ENCODE results near the gene FMNL2. TPM values are rescaled to one million over a fixed set of nuclear protein-coding genes. Genes with fewer than 3 reads are reported as not detected.

The FMNL2 gene
- total RNA-seq, 1 donor from 2014 or later = 5.5 TPM

GRCh38 chr2:152583512-152584229 is 248.7 kb downstream of the FMNL2 start:
- Histone ChIP-seq H3K27me3 (ENCODE audit: low read depth) (no peaks in the 10 kb centered on the region), H3K9me3 (replicated peaks) (no peaks in the 10 kb centered on the region), H3K4me3 (no peak overlapping the region), H3K36me3 (peaks cover 4% of the 10 kb centered on the region), H3K27ac (replicated peaks) (no peak overlapping the region), H3K4me1 (peaks cover 16% of the 10 kb centered on the region)
- no peak for DNase-seq
- TF ChIP-seq CTCF (IDR thresholded peaks at IDR 0.05; ENCODE audit: borderline replicate concordance) = no peak
- intact Hi-C loops (cut with micrococcal nuclease) = no loop called here

- Histone ChIP-seq H3K4me3 (no peak overlapping the region), H3K4me1 (peaks cover 16% of the 10 kb centered on the region), H3K9me3 (replicated peaks) (no peaks in the 10 kb centered on the region), H3K36me3 (peaks cover 4% of the 10 kb centered on the region), H3K27ac (replicated peaks) (no peak overlapping the region), H3K27me3 (ENCODE audit: low read depth) (no peaks in the 10 kb centered on the region)
- intact Hi-C loops (cut with micrococcal nuclease) = no loop called here
- no peak for DNase-seq
- TF ChIP-seq CTCF (IDR thresholded peaks at IDR 0.05; ENCODE audit: borderline replicate concordance) = no peak
These were observed 249.3 kb downstream of the FMNL2 start for GRCh38 chr2:152584301-152584700.

GRCh38 chr2:152585830-152586484 is 251.0 kb downstream of the FMNL2 start:
- Histone ChIP-seq H3K4me1 (peaks cover 16% of the 10 kb centered on the region), H3K36me3 (peaks cover 4% of the 10 kb centered on the region), H3K27ac (replicated peaks) (no peak overlapping the region), H3K9me3 (replicated peaks) (no peaks in the 10 kb centered on the region), H3K4me3 (no peak overlapping the region), H3K27me3 (ENCODE audit: low read depth) (no peaks in the 10 kb centered on the region)
- no peak for DNase-seq
- intact Hi-C loops (cut with micrococcal nuclease) = no loop called here
- no peak for TF ChIP-seq CTCF (IDR thresholded peaks at IDR 0.05; ENCODE audit: borderline replicate concordance)

GRCh38 chr2:152587187-152587947 is 252.4 kb downstream of the FMNL2 start:
- TF ChIP-seq CTCF (IDR thresholded peaks at IDR 0.05; ENCODE audit: borderline replicate concordance) = no peak
- DNase-seq = no peak
- Histone ChIP-seq H3K9me3 (replicated peaks) (no peaks in the 10 kb centered on the region), H3K27me3 (ENCODE audit: low read depth) (no peaks in the 10 kb centered on the region), H3K4me3 (no peak overlapping the region), H3K36me3 (no peaks in the 10 kb centered on the region), H3K4me1 (peaks cover 16% of the 10 kb centered on the region), H3K27ac (replicated peaks) (no peak overlapping the region)
- intact Hi-C loops (cut with micrococcal nuclease) = no loop called here

- no peak overlapping the region for H3K27ac ChIP-seq (replicated peaks)
- TF ChIP-seq CTCF (IDR thresholded peaks at IDR 0.05; ENCODE audit: borderline replicate concordance) = no peak
- intact Hi-C loops (cut with micrococcal nuclease) = no loop called here
These were observed 254.0 kb downstream of the FMNL2 start for GRCh38 chr2:152588998-152589397.

More at GRCh38 chr2:152588998-152589397, 254.0 kb downstream of the FMNL2 start:
- Histone ChIP-seq H3K4me3 (no peak overlapping the region), H3K4me1 (peaks cover 9% of the 10 kb centered on the region), H3K9me3 (replicated peaks) (no peaks in the 10 kb centered on the region), H3K27me3 (ENCODE audit: low read depth) (no peaks in the 10 kb centered on the region), H3K36me3 (no peaks in the 10 kb centered on the region)
- no peak for DNase-seq
